Endothelial cell of umbilical vein (primary cell): ENCODE data around the gene GRAMD4. TPM values are rescaled to one million over a fixed set of nuclear protein-coding genes. Genes with fewer than 3 reads are reported as not detected.

Experiments used
- BruUV-seq: library from RNA; stranded (reverse); fragments of 400-500 nt; replicated peaks from 2 replicates; lab custom pipeline; 2021; lab: Mats Ljungman, UMichigan
- CTCF ChIA-PET: fragments of 300-600, 350-600 bp; sonication (Branson Sonifier 250); formaldehyde crosslinking; loops from one replicate; lab custom pipeline; 2021; ENCODE audit warnings: antibody characterized with exemption, inconsistent platforms; lab: Charles Lee
- POLR2A ChIA-PET: fragments of 300-600, 350-600 bp; sonication (Branson Sonifier 250); formaldehyde crosslinking; loops from one replicate; lab custom pipeline; 2021; ENCODE audit warnings: antibody characterized with exemption, inconsistent platforms; lab: Charles Lee
- DNase-seq: peaks from one replicate; pipeline ENCODE4 v3.0.0-alpha.2; 2011; ENCODE audit warnings: low read depth, low spot score
- FAIRE-seq: peaks from 2 replicates; lab custom pipeline; 2011; peaks lifted over from hg19 to GRCh38; lab: Jason Lieb, UNC
- H2AFZ ChIP-seq: 2 replicates; pipeline ENCODE4 v1.6.0; 2012; ENCODE audit warnings: low read depth, low read length, control low read depth, inconsistent platforms
- H3K27ac ChIP-seq: 2 replicates; pipeline ENCODE4 v1.5.1; 2011; ENCODE audit warnings: low read depth, mild to moderate bottlenecking, control low read depth, low read length, moderate library complexity; ENCODE audit not compliant: insufficient read depth
- H3K27me3 ChIP-seq, 2 experiments: 2 replicates each; pipeline versions ENCODE4 v1.6.0 to v1.6.1; 2011; ENCODE audit warnings: low read length in 2 of 2, mixed read lengths in 1 of 2; ENCODE audit not compliant: control insufficient read depth in 2 of 2, insufficient read depth in 2 of 2
- H3K36me3 ChIP-seq, 2 experiments: 2 replicates in 1 of 2; 3 replicates in 1 of 2; pipeline ENCODE4 v1.5.1; 2011; ENCODE audit warnings: low read length in 2 of 2, mild to moderate bottlenecking in 1 of 2, moderate library complexity in 1 of 2; ENCODE audit not compliant: control insufficient read depth in 2 of 2, insufficient read depth in 2 of 2; ENCODE audit errors: extremely low read depth in 1 of 2
- H3K4me1 ChIP-seq: 3 replicates; pipeline ENCODE4 v1.5.1; 2011; ENCODE audit warnings: mild to moderate bottlenecking, low read length; ENCODE audit not compliant: control insufficient read depth, insufficient read depth; ENCODE audit errors: extremely low read depth
- H3K4me2 ChIP-seq: 2 replicates; pipeline ENCODE4 v1.6.1; 2011; ENCODE audit warnings: low read length, control low read depth, mixed read lengths; ENCODE audit not compliant: insufficient read depth
- H3K4me3 ChIP-seq, 3 experiments: fragments of 200-600 bp in 1 of 3; sonication (generic), shearing (Covaris generic) in 1 of 3; replicated peaks in 1 of 3; 2 replicates each; pipeline ENCODE4 v1.5.1; 2011 to 2016; ENCODE audit warnings: control low read depth in 3 of 3, low read length in 3 of 3, mild to moderate bottlenecking in 2 of 3, inconsistent platforms in 1 of 3, low read depth in 1 of 3, moderate library complexity in 1 of 3; ENCODE audit not compliant: insufficient read depth in 1 of 3
- H3K79me2 ChIP-seq: 2 replicates; pipeline ENCODE4 v1.6.0; 2012; ENCODE audit warnings: low read length, inconsistent platforms; ENCODE audit not compliant: control insufficient read depth, insufficient read depth
- H3K9ac ChIP-seq: replicated peaks from 2 replicates; pipeline ENCODE3; 2011; ENCODE audit warnings: low read length, control low read depth; ENCODE audit not compliant: insufficient read depth; ENCODE audit errors: extremely low read depth
- H3K9me1 ChIP-seq: replicated peaks from 3 replicates; pipeline ENCODE4 v1.6.0; 2011; ENCODE audit warnings: mild to moderate bottlenecking, low read length; ENCODE audit not compliant: control insufficient read depth, insufficient read depth; ENCODE audit errors: extremely low read depth
- H3K9me3 ChIP-seq: replicated peaks from 2 replicates; pipeline ENCODE4 v1.5.1; 2012; ENCODE audit warnings: low read length, inconsistent platforms; ENCODE audit not compliant: control insufficient read depth, insufficient read depth
- H4K20me1 ChIP-seq: replicated peaks from 2 replicates; pipeline ENCODE3; 2011; ENCODE audit warnings: mild to moderate bottlenecking, low read length; ENCODE audit not compliant: control insufficient read depth, insufficient read depth; ENCODE audit errors: extremely low read depth
- CTCF ChIP-seq, 2 donors: IDR thresholded peaks; 1 replicate in 1 of 2; 2 replicates in 1 of 2; pipeline ENCODE4 v1.5.1; 2011; ENCODE audit warnings: low read length in 2 of 2, mild to moderate bottlenecking in 2 of 2, moderate library complexity in 2 of 2, control low read depth in 1 of 2, inconsistent platforms in 1 of 2, low read depth in 1 of 2; ENCODE audit not compliant: insufficient read depth in 1 of 2; ENCODE audit errors: extremely low read depth in 1 of 2
- EZH2 ChIP-seq: IDR thresholded peaks from 2 replicates; pipeline ENCODE4 v1.6.1; 2012; ENCODE audit warnings: borderline replicate concordance, low read depth, mild to moderate bottlenecking, moderate library complexity, low read length, inconsistent platforms; ENCODE audit not compliant: severe bottlenecking
- FOS ChIP-seq: IDR thresholded peaks from 2 replicates; pipeline ENCODE4 v1.6.1; 2011; ENCODE audit warnings: mild to moderate bottlenecking, low read length, moderate library complexity, borderline replicate concordance; ENCODE audit not compliant: insufficient read depth
- GATA2 ChIP-seq: IDR thresholded peaks from 2 replicates; pipeline ENCODE4 v1.7.0; 2011; ENCODE audit warnings: low read depth, mild to moderate bottlenecking, moderate library complexity, mixed read lengths, low read length; ENCODE audit not compliant: insufficient read length, insufficient read depth
- JUN ChIP-seq: IDR thresholded peaks from 2 replicates; pipeline ENCODE4 v1.6.1; 2011; ENCODE audit warnings: borderline replicate concordance, low read depth; ENCODE audit not compliant: insufficient read length, insufficient read depth
- MAX ChIP-seq: IDR thresholded peaks from 2 replicates; pipeline ENCODE4 v1.6.1; 2011; ENCODE audit not compliant: insufficient read depth, insufficient read length
- MYC ChIP-seq: IDR thresholded peaks from one replicate; pipeline ENCODE4 v1.6.1; 2011; ENCODE audit warnings: mild to moderate bottlenecking, low read depth, low read length
- dilution Hi-C: fragments of 300-500 bp; cut with MboI; formaldehyde crosslinking; loops from one replicate; pipeline ENCODE4 v1.15.0; 2019; ENCODE audit warnings: low sequenced_read_pairs; ENCODE audit not compliant: extremely low pct_ligation_motif_present
- intact Hi-C: fragments of 100-400 bp; cut with micrococcal nuclease; formaldehyde crosslinking; loops from one replicate; pipeline ENCODE4 v1.10.0; 2022
- polyA plus RNA-seq, 4 experiments: library from polyadenylated mRNA; depleted of rRNA in 3 of 4; stranded (reverse) in 3 of 4; unstranded in 1 of 4; fragments of >200 nt; gene quantifications; 2 replicates each; pipeline versions ENCODE4 v1.2.1 to v1.2.3, GENCODE V29; 2011 to 2012; ENCODE audit warnings: missing spikeins in 1 of 4
- total RNA-seq: library from RNA; stranded (reverse); gene quantifications from 2 replicates; pipeline ENCODE4 v1.2.3, GENCODE V29; 2021

Gene GRAMD4
- total and polyA plus RNA-seq, 2 donors (not counting 3 experiments of a cell fraction or from before 2014, with no cell fraction given), result 5.9 to 14.8 TPM

- H3K79me2 ChIP-seq, result no peaks in the 10 kb centered on the region
- no peak for TF ChIP-seq MYC
- TF ChIP-seq JUN, result no peak
- TF ChIP-seq CTCF (IDR thresholded peaks at IDR 0.05; ENCODE audit: extremely low read depth in 1 of 2, insufficient read depth in 1 of 2, low read depth in 1 of 2, low read length in 2 of 2), result no peak
- no peak for TF ChIP-seq MAX
- TF ChIP-seq FOS, result no peak
- no peak for TF ChIP-seq EZH2
- no peak for TF ChIP-seq GATA2
- intact Hi-C loops, result no loop called here
Measured at GRCh38 chr22:46675938-46676337, 55.8 kb downstream of the GRAMD4 start.

More at GRCh38 chr22:46675938-46676337, 55.8 kb downstream of the GRAMD4 start:
- no peak overlapping the region for H3K4me2 ChIP-seq
- H3K9me3 ChIP-seq, result no peaks in the 10 kb centered on the region
- DNase-seq (no peak), FAIRE-seq (no peak)
- no peaks in the 10 kb centered on the region for H3K9me1 ChIP-seq
- H3K4me1 ChIP-seq, result no peaks in the 10 kb centered on the region
- BruUV-seq, result no TSS peak
- POLR2A ChIA-PET, result no interaction called here
- H3K27ac ChIP-seq, result no peak overlapping the region
- H3K4me3 ChIP-seq, result no peak overlapping the region
- CTCF ChIA-PET, result no interaction called here
- dilution Hi-C loops, result no loop called here
- H4K20me1 ChIP-seq, result no peaks in the 10 kb centered on the region
- H3K27me3 ChIP-seq, result no peaks in the 10 kb centered on the region
- no peak overlapping the region for H2AFZ ChIP-seq
- H3K9ac ChIP-seq, result no peak overlapping the region
- no peaks in the 10 kb centered on the region for H3K36me3 ChIP-seq
